ENCODE data around the gene METRNL. TPM values are rescaled to one million over a fixed set of nuclear protein-coding genes. Genes with fewer than 3 reads are reported as not detected.
A peak's percentile ranks its signal among the peaks of the same experiment; 100 is the strongest.

The METRNL gene
- total and polyA plus RNA-seq, 8 donors = 12.7 to 61.8 (median 19.2) TPM

- no peak overlapping the region for H3K27ac ChIP-seq
- H3K36me3 ChIP-seq = no peaks in the 10 kb centered on the region
- DNase-seq (no peak), ATAC-seq (no peak)
- no peak overlapping the region for H3K4me3 ChIP-seq
- H3K4me1 ChIP-seq = peaks cover 0 to 15% of the 10 kb centered on the region in 2 donors
- intact Hi-C loops (cut with DNase I) = no loop called here
- no peaks in the 10 kb centered on the region for H3K9me3 ChIP-seq
- no peak for TF ChIP-seq CTCF (IDR thresholded peaks at IDR 0.05)
- H3K27me3 ChIP-seq = peaks cover 0 to 25% of the 10 kb centered on the region in 2 donors
Observed at GRCh38 chr17:83072600-83073358, 6.6 kb upstream of the METRNL start.

GRCh38 chr17:83073389-83074063, 5.9 kb upstream of the METRNL start:
- H3K36me3 ChIP-seq = no peaks in the 10 kb centered on the region
- H3K27ac ChIP-seq = no peak overlapping the region
- H3K9me3 ChIP-seq = no peaks in the 10 kb centered on the region
- peaks cover 3 to 21% of the 10 kb centered on the region in 2 donors for H3K4me1 ChIP-seq
- no peak for TF ChIP-seq CTCF (IDR thresholded peaks at IDR 0.05)
- H3K27me3 ChIP-seq = peaks cover 0 to 33% of the 10 kb centered on the region in 2 donors
- no peak overlapping the region for H3K4me3 ChIP-seq
- intact Hi-C loops (cut with DNase I) = no loop called here
- DNase-seq (peak in 1 of 4 donors; percentile 56), ATAC-seq (peak; percentile 36)

GRCh38 chr17:83074486-83075223, 4.8 kb upstream of the METRNL start:
- Histone ChIP-seq H3K27ac (no peak overlapping the region), H3K9me3 (no peaks in the 10 kb centered on the region), H3K4me3 (no peak overlapping the region), H3K27me3 (peaks cover 0 to 31% of the 10 kb centered on the region in 2 donors), H3K36me3 (no peaks in the 10 kb centered on the region), H3K4me1 (peaks cover 3 to 26% of the 10 kb centered on the region in 2 donors)
- ATAC-seq (no peak), DNase-seq (no peak)
- intact Hi-C loops (cut with DNase I) = no loop called here
- no peak for TF ChIP-seq CTCF (IDR thresholded peaks at IDR 0.05)

GRCh38 chr17:83075270-83075880, 4.0 kb upstream of the METRNL start:
- Histone ChIP-seq H3K4me3 (no peak overlapping the region), H3K36me3 (no peaks in the 10 kb centered on the region), H3K27me3 (peaks cover 0 to 31% of the 10 kb centered on the region in 2 donors), H3K27ac (no peak overlapping the region), H3K9me3 (no peaks in the 10 kb centered on the region), H3K4me1 (peaks cover 3 to 26% of the 10 kb centered on the region in 2 donors)
- no peak for TF ChIP-seq CTCF (IDR thresholded peaks at IDR 0.05)
- DNase-seq = no peak
- intact Hi-C loops (cut with DNase I) = no loop called here
- no peak for ATAC-seq
